HUES64 (cell line): Measurements from ENCODE around the gene OLFM2.
A peak's percentile ranks its signal among the peaks of the same experiment; 100 is the strongest.
"Not testable (repeated sequence)": the region's sequence is repeated elsewhere in the genome, so short reads cannot be mapped to it uniquely, and the experiment has no call there.

Source experiments
- H3K27ac ChIP-seq: 2 replicates; pipeline ENCODE4 v1.7.0; 2013; ENCODE audit warnings: low read depth, low read length, inconsistent platforms
- H3K27me3 ChIP-seq: 2 replicates; pipeline ENCODE4 v1.6.1; 2013; ENCODE audit warnings: mild to moderate bottlenecking, low read length; ENCODE audit not compliant: insufficient read depth
- H3K36me3 ChIP-seq: 2 replicates; pipeline ENCODE4 v1.6.1; 2013; ENCODE audit warnings: mild to moderate bottlenecking, low read length; ENCODE audit not compliant: insufficient read depth
- H3K4me1 ChIP-seq: 2 replicates; pipeline ENCODE4 v1.6.1; 2013; ENCODE audit warnings: mild to moderate bottlenecking, low read length, moderate library complexity; ENCODE audit not compliant: insufficient read depth
- H3K4me3 ChIP-seq: 2 replicates; pipeline ENCODE4 v1.5.1; 2013; ENCODE audit warnings: mild to moderate bottlenecking, low read length, moderate library complexity
- H3K9ac ChIP-seq: 2 replicates; pipeline ENCODE4 v1.6.1; 2013; ENCODE audit warnings: mild to moderate bottlenecking, low read depth, low read length
- H3K9me3 ChIP-seq: 2 replicates; pipeline ENCODE4 v1.6.1; 2013; ENCODE audit warnings: low read depth, low read length; ENCODE audit not compliant: insufficient read depth
- WGBS: fragments of 150-250, 120-280 bp; methylation state at CpG from one replicate; pipeline ENCODE4 v1.1.7; 2013; ENCODE audit warnings: missing lambda C conversion rate; 5-methylcytosine and 5-hydroxymethylcytosine counted together

Gene OLFM2

GRCh38 chr19:9941231-9941630 is 4.9 kb upstream of the OLFM2 start:
- Histone ChIP-seq H3K4me1 (peaks cover 7% of the 10 kb centered on the region), H3K27me3 (no peaks in the 10 kb centered on the region), H3K36me3 (no peaks in the 10 kb centered on the region), H3K4me3 (no peak overlapping the region), H3K9me3 (peaks cover 8% of the 10 kb centered on the region; the same call in 1 of the 2 replicates), H3K9ac (no peak overlapping the region), H3K27ac (no peak overlapping the region)
- 66% methylated on average over 1 of the region's 1 CpG for WGBS

DNA sequence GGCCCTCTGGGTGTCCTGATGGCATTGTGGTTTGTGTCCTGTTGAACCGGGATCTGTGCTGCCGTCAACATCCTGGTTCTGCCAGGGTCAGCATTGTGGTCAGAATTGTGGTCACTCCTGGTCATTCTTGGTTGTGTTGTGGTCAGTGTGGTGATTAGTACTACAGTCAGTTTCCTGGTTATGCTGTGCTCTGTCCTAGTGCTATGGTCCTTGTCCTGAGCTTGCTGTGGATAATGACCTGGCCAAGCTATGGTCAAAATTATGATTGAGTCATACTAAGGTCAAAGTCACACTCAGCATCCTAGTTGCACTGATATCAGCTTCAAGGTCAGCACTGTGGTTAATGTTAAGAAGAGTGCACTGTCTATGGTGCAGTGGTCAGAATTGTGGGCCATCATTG is 4.5 kb upstream of the OLFM2 start:
- 94% methylated on average over 2 of the region's 2 CpGs for WGBS

GRCh38 chr19:9939301-9939913 is 3.1 kb upstream of the OLFM2 start:
- Histone ChIP-seq H3K4me1 (0 out of 2 replicates have a peak, but pooled peaks cover 10% of the 10 kb centered on the region), H3K9ac (no peak overlapping the region), H3K27me3 (peaks cover 13% of the 10 kb centered on the region; the same call in 1 of the 2 replicates), H3K9me3 (peaks cover 8% of the 10 kb centered on the region; the same call in 1 of the 2 replicates), H3K36me3 (no peaks in the 10 kb centered on the region), H3K27ac (no peak overlapping the region), H3K4me3 (no peak overlapping the region)
- WGBS, result 84% methylated on average over 2 of the region's 3 CpGs

More for the DNA sequence above, 4.5 kb upstream of the OLFM2 start:
- Histone ChIP-seq H3K36me3 (no peaks in the 10 kb centered on the region), H3K4me1 (peaks cover 7% of the 10 kb centered on the region), H3K9ac (no peak overlapping the region), H3K27me3 (0 out of 2 replicates have a peak, but pooled peaks cover under 1% of the 10 kb centered on the region), H3K9me3 (peaks cover 8% of the 10 kb centered on the region; the same call in 1 of the 2 replicates), H3K4me3 (no peak overlapping the region), H3K27ac (no peak overlapping the region)

DNA sequence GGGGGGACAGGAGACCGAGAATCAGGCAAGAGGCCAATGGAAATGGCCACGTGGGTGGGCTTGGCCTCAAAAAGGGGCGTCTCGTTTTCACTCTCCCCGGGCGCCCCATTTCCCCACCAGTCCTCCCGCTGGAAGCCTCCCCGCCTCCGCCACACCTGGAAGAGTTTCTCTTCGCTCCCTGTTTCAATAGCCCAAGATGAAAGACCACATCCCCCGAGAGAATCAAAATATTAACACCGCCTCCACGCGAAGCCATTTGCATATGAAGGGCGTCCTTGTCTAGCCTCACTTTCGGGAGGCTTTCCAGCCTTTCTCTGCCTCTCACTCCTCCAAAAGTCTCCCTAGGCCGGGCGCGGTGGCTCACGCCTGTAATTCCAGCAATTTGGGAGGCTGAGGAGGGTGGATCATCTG is 691 bp upstream of the OLFM2 start:
- peak overlapping the region; percentile 60 for H3K4me3 ChIP-seq
- H3K4me1 ChIP-seq, result 0 out of 2 replicates have a peak, but pooled peaks cover 12% of the 10 kb centered on the region
- H3K27ac ChIP-seq, result peak overlapping the region; percentile 49; the same call in 1 of the 2 replicates
- 6% methylated on average over 20 of the region's 20 CpGs for WGBS
- H3K36me3 ChIP-seq, result no peaks in the 10 kb centered on the region
- peaks cover 5% of the 10 kb centered on the region; the same call in 1 of the 2 replicates for H3K9me3 ChIP-seq
- peak overlapping the region; percentile 73 for H3K9ac ChIP-seq
- H3K27me3 ChIP-seq, result peaks cover 13% of the 10 kb centered on the region; the same call in 1 of the 2 replicates

GRCh38 chr19:9935506-9936325 is 599 bp downstream of the OLFM2 start:
- Histone ChIP-seq H3K27ac (peak overlapping the region; percentile 61; the same call in 1 of the 2 replicates), H3K9ac (peak overlapping the region; percentile 62), H3K4me3 (peak overlapping the region; percentile 83), H3K9me3 (no peaks in the 10 kb centered on the region), H3K36me3 (no peaks in the 10 kb centered on the region), H3K4me1 (0 out of 2 replicates have a peak, but pooled peaks cover 12% of the 10 kb centered on the region), H3K27me3 (peaks cover 13% of the 10 kb centered on the region; the same call in 1 of the 2 replicates)
- WGBS, result 3% methylated on average over 40 of the region's 44 CpGs

GRCh38 chr19:9934132-9934950 is 2.0 kb downstream of the OLFM2 start:
- 0 out of 2 replicates have a peak, but pooled peaks cover under 1% of the 10 kb centered on the region for H3K36me3 ChIP-seq
- H3K4me1 ChIP-seq, result 0 out of 2 replicates have a peak, but pooled peaks cover 10% of the 10 kb centered on the region
- no peak overlapping the region for H3K9ac ChIP-seq
- peak overlapping the region; percentile 83 for H3K4me3 ChIP-seq
- 8% methylated on average over 18 of the region's 23 CpGs for WGBS
- H3K27me3 ChIP-seq, result peaks cover 13% of the 10 kb centered on the region; the same call in 1 of the 2 replicates
- peak overlapping the region; percentile 69; the same call in 1 of the 2 replicates for H3K27ac ChIP-seq
- no peaks in the 10 kb centered on the region for H3K9me3 ChIP-seq

DNA sequence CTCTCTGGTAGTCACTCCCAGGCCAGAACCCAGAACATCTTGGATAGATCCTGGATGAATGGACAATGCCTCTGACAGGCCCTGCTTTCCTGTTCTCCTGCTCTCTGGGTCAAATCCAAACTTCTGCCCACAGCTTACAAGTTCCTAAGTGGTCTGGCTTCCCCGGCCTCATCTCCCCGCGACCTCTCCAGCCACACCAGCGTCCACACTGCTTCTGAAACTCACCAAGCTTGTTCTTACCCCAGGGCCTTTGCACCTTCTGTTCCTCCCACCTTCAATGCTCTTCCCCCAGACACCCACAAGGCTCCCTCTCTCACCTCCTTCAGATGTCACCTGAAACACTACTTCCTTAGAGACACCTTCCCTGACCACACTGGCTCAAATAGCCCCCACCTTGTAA is 3.5 kb downstream of the OLFM2 start:
- WGBS, result 95% methylated on average over 4 of the region's 4 CpGs

GRCh38 chr19:9931629-9932028 is 4.7 kb downstream of the OLFM2 start:
- Histone ChIP-seq H3K4me3 (no peak overlapping the region), H3K9me3 (no peaks in the 10 kb centered on the region), H3K27me3 (peaks cover 13% of the 10 kb centered on the region; the same call in 1 of the 2 replicates), H3K36me3 (0 out of 2 replicates have a peak, but pooled peaks cover 5% of the 10 kb centered on the region), H3K9ac (no peak overlapping the region), H3K4me1 (0 out of 2 replicates have a peak, but pooled peaks cover 9% of the 10 kb centered on the region), H3K27ac (no peak overlapping the region)
- 100% methylated on average over 1 of the region's 1 CpG for WGBS

More for the DNA sequence above, 3.5 kb downstream of the OLFM2 start:
- peaks cover 13% of the 10 kb centered on the region; the same call in 1 of the 2 replicates for H3K27me3 ChIP-seq
- no peak overlapping the region for H3K4me3 ChIP-seq
- H3K27ac ChIP-seq, result no peak overlapping the region
- H3K9ac ChIP-seq, result no peak overlapping the region
- H3K9me3 ChIP-seq, result no peaks in the 10 kb centered on the region
- 0 out of 2 replicates have a peak, but pooled peaks cover 5% of the 10 kb centered on the region for H3K36me3 ChIP-seq
- H3K4me1 ChIP-seq, result 0 out of 2 replicates have a peak, but pooled peaks cover 9% of the 10 kb centered on the region

DNA sequence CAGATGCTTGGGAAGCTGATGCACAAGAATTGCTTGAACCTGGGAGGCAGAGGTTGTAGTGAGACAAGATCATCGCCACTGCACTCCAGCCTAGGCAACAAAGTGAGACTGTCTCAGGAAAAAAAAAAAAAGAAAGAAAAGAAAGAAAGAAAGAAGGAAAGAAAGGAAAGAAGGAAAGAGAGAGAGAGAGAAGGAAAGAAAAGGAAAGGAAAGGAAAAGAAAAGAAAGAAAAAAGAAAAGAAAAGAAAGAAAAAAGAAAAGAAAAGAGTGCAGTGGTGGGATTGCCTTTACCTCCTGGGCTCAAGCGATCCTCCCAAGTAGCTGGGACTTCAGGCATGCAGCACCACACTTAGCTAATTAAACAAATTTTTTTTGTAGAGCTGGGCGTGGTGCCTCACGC is 12.9 kb downstream of the OLFM2 start:
- 94% methylated on average over 4 of the region's 4 CpGs for WGBS
- no peak overlapping the region for H3K9ac ChIP-seq
- no peaks in the 10 kb centered on the region for H3K4me1 ChIP-seq

DNA sequence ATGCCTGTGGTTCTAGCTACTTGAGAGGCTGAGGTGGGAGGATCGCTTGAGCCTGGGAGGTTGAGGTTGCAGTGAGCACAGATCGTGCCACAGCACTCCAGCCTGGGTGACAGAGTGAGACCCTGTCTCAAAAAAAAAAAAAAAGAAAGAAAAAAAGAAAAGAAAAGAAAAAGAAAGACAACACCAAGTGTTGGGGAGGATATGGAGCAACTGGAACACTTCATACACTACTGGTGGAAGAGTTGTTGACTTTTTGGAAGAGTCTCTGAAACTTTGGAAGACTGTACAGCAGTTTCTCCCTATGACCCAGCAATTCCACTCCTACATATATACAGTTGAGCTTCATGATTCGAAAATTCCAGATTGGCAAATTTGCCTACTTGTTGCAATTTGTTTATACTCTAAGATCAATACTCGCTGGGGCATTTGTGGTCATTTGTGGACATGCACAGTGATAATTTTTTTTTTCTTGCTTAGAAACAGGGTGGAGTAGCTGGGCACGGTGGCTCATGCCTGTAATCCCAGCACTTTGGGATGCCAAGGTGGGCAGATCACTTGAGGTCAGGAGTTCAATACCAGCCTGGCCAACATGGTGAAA is 13.4 kb downstream of the OLFM2 start:
- not testable (repeated sequence) for H3K27ac ChIP-seq, H3K27me3 ChIP-seq, H3K9ac ChIP-seq, H3K36me3 ChIP-seq, H3K4me3 ChIP-seq, H3K9me3 ChIP-seq, H3K4me1 ChIP-seq
- WGBS, result 92% methylated on average over 5 of the region's 5 CpGs

More for the DNA sequence above, 12.9 kb downstream of the OLFM2 start:
- no peaks in the 10 kb centered on the region for H3K9me3 ChIP-seq
- H3K27ac ChIP-seq, result no peak overlapping the region
- no peaks in the 10 kb centered on the region for H3K27me3 ChIP-seq
- no peaks in the 10 kb centered on the region for H3K36me3 ChIP-seq
- no peak overlapping the region for H3K4me3 ChIP-seq
